BJ (cell line): Measurements from ENCODE around the gene A4GALT. TPM values are rescaled to one million over a fixed set of nuclear protein-coding genes. Genes with fewer than 3 reads are reported as not detected.
A peak's percentile ranks its signal among the peaks of the same experiment; 100 is the strongest.

Experiments
- CTCF ChIA-PET: fragments of 350-600 bp; formaldehyde crosslinking; extraction: SDS; loops from one replicate; lab custom pipeline; 2021; ENCODE audit warnings: antibody characterized with exemption, inconsistent platforms; lab: Yijun Ruan, JAX
- POLR2A ChIA-PET: fragments of 300-600 bp; sonication (Branson Sonifier 250); formaldehyde crosslinking; extraction: SDS; loops from one replicate; lab custom pipeline; 2021; ENCODE audit warnings: antibody characterized with exemption; lab: Charles Lee
- DNase-seq: peaks from one replicate; pipeline ENCODE4 v3.0.0-alpha.2; 2011; ENCODE audit warnings: low read depth
- H3K27me3 ChIP-seq: 2 replicates; pipeline ENCODE4 v1.6.0; 2011; ENCODE audit warnings: low read length; ENCODE audit not compliant: control insufficient read depth, insufficient read depth
- H3K36me3 ChIP-seq: 2 replicates; pipeline ENCODE4 v1.5.1; 2011; ENCODE audit warnings: low read length; ENCODE audit not compliant: control insufficient read depth, insufficient read depth
- H3K4me3 ChIP-seq: 2 replicates; pipeline ENCODE4 v1.5.1; 2011; ENCODE audit warnings: low read depth, mild to moderate bottlenecking, control low read depth, low read length
- polyA plus RNA-seq: library from polyadenylated mRNA; depleted of rRNA; stranded (reverse); fragments of >200 nt; gene quantifications from 2 replicates; pipeline ENCODE4 v1.2.3, GENCODE V29; 2011
- TF ChIP-seq, protein P1 (sequence below): IDR thresholded peaks from 2 replicates; pipeline ENCODE4 v1.5.1; 2011; ENCODE audit warnings: low read depth, mild to moderate bottlenecking, control low read depth, inconsistent platforms, low read length, moderate library complexity; ENCODE audit not compliant: insufficient read depth

The A4GALT gene
- polyA plus RNA-seq, 1 experiment, result 6.7 TPM

DNA sequence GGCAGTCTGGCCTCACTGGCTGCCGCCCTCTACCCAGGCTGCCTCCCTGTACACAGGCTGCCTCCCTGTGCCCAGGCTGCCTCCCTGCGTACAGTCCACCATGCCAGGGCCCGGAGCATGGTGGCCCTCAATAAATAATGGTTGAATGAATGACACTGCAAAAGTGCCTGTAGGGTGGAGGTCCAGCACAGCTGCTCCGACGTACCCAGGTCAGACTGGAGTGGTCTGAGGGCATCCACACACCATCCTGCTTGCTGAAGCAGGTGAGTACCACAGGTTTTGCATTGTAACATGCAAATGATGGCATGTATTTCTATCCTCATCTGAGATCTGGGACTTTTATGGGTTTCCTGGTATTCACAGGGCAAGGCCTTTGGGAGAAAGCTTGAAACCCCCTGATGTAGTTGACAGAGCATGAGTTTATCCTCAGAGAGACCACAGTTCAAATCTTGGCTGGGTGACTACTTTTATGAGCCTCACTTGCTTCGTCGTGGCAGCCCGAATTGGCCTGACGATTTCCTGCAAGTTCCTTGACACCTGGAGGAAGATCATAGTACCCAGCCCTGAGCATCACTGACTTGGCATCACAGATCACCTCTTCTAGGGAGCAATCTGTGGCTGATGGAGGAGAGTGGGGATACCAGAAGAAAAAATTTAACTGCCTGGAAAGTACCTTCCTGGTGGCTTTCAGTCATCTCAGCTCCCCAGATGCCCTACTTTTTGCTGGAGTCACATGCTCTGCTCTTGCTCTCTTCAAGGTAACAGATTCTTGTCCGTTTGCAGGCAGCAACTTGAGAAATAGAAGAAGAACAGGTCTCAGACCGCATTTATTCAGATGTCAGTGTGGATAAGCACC, 55.5 kb downstream of the A4GALT start:
- TF ChIP-seq, protein P1, sequence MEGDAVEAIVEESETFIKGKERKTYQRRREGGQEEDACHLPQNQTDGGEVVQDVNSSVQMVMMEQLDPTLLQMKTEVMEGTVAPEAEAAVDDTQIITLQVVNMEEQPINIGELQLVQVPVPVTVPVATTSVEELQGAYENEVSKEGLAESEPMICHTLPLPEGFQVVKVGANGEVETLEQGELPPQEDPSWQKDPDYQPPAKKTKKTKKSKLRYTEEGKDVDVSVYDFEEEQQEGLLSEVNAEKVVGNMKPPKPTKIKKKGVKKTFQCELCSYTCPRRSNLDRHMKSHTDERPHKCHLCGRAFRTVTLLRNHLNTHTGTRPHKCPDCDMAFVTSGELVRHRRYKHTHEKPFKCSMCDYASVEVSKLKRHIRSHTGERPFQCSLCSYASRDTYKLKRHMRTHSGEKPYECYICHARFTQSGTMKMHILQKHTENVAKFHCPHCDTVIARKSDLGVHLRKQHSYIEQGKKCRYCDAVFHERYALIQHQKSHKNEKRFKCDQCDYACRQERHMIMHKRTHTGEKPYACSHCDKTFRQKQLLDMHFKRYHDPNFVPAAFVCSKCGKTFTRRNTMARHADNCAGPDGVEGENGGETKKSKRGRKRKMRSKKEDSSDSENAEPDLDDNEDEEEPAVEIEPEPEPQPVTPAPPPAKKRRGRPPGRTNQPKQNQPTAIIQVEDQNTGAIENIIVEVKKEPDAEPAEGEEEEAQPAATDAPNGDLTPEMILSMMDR, result no peak
- DNase-seq, result no peak
- Histone ChIP-seq H3K36me3 (no peaks in the 10 kb centered on the region), H3K4me3 (no peak overlapping the region), H3K27me3 (no peaks in the 10 kb centered on the region)
- POLR2A ChIA-PET, result no interaction called here
- CTCF ChIA-PET, result interaction anchor here (2.3 kb wide), 1 partner anchor 155 kb away, joined by 13 read pairs; no protein-coding TSS in a partner anchor

DNA sequence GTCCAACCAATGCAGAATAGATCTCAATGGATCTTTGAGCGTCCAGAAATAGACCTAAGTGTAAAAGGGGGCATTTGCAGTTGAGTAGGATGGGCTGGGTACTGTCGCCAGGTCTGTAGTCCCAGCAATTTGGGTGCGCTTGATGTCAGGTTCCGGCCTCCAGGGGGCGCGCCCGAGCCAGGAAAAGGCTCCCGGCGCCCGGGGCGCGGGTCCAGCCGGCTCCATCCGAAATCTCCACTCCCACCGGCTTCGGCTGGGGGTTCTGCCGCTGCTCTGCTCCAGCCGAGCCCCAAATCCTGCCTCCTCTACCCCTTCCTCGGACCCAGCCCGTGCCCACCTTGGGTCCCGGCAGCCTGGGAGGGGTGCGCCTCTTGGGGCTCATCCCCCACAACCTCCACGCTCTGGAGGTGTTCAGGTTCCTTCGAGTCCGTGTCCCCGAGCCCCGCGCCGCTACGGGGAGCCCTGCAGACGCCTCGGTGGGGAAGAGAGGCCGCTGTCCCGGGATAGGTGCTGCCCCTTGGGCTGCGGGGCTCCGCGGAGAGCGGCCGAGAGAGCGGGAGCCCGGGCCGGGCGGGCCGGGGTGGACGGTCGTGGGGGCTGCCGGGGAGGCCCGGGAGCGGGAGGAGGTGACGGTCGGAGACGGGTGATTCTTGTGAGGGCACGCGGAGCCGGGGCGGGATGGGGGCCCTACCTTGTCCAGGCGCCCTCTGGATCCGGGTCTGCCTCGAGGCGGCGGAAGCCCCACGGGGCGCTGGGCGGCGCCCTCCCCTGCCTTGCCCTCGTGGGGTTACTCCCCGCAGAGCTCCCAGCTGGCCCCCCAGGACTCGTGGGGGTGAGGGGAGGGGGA, 58.5 kb downstream of the A4GALT start:
- H3K27me3 ChIP-seq, result no peaks in the 10 kb centered on the region
- H3K36me3 ChIP-seq, result no peaks in the 10 kb centered on the region
- TF ChIP-seq, protein P1, result peak; percentile 91
- no peak for DNase-seq
- POLR2A ChIA-PET, result no interaction called here
- CTCF ChIA-PET, result interaction anchor here (0.8 to 2.3 kb wide), 10 partner anchors 8 to 158 kb away, joined by 3 to 13 read pairs (median 6); partner anchors contain the start of gene CYB5R3
- H3K4me3 ChIP-seq, result peak overlapping the region; percentile 64

DNA sequence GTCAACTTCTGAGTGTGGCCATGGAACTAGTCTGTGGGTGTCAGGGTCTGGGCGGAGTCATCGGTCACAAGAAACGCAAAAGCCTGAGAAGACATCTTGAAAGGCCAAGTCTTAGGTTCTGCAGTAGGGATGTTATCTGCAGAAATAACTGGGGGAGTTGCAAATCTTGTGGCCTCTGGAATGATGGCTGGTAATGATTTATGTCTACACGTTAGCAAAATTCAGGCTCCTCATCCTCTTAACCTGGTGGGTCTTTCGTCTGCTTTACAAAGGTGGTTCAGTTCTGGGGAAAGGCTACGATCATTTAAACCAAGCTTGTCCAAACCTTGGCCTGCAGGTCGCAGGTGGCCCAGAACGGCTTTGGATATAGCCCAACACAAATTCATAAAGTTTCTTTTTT, 64.1 kb downstream of the A4GALT start:
- ChIA-PET CTCF (no interaction called here), POLR2A (no interaction called here)
- Histone ChIP-seq H3K27me3 (no peaks in the 10 kb centered on the region), H3K4me3 (no peak overlapping the region), H3K36me3 (no peaks in the 10 kb centered on the region)
- TF ChIP-seq, protein P1, result no peak
- DNase-seq, result no peak

DNA sequence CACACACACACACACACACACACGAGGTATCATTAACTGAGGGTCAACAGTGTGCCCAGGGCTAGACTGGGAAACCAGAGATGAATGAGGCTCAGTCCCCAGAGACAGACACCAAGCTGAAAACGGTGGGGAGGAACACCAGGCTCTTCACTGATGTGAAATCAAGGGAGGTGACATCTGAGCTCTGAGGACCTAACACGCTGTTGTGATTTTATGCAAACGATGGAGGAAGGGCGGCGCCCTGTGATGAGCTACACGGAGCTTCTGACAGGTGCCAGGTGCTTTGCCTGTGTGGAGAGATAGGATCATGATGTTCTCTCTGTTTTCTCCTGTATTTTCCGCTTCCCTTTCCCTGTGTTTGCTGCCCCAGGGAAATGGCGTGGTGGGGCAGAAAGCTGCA, 65.0 kb downstream of the A4GALT start:
- H3K36me3 ChIP-seq, result no peaks in the 10 kb centered on the region
- H3K27me3 ChIP-seq, result no peaks in the 10 kb centered on the region
- CTCF ChIA-PET, result interaction anchor here (0.6 to 1.1 kb wide), 3 partner anchors 9 to 49 kb away, joined by 3 read pairs; no protein-coding TSS in a partner anchor
- DNase-seq, result no peak
- POLR2A ChIA-PET, result interaction anchor here (0.6 kb wide), 2 partner anchors 41 to 1204 kb away, joined by 3 read pairs; partner anchors contain the start of gene POLDIP3
- TF ChIP-seq, protein P1, result no peak
- H3K4me3 ChIP-seq, result no peak overlapping the region
